NCI-H2171 treated with DMSO at 0.1 percent for 48 hours (cell line): ENCODE measurements around the gene ADCY9.
"Not testable (repeated sequence)": the region's sequence is repeated elsewhere in the genome, so short reads cannot be mapped to it uniquely, and the experiment has no call there.

Experiments
- DNase-seq: peaks from one replicate; lab custom pipeline; 2025; lab: John Stamatoyannopoulos, UW

The ADCY9 gene

DNA sequence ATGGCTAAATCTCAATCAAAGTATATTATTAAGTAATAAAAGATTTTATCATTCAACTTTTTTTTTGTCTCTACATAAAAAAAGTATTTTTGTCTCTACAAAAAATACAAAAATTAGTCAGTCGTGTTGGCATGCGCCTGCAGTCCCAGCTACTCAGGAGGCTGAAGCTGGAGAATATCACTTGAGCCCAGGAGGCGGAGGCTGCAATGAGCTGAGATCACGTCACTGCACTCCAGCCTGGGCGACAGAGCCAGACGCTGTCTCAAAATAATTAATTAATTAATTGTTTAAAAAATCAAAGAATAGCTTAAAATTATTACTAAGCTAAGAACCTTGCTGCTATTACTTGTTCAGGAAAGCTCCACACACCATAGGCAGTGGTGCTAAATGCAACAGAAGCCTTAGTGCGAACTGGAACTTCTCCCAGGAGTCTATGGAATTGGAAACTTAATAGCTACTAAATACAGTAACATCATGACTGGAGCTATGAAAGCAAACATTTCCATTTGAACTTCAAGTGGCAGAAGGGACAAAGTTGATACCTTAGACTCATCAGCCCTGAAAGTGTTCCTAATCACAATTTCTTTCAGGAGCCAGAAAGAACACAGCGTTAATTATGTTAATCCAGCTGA, 22.6 kb downstream of the ADCY9 start:
- peak; percentile 80 for DNase-seq

- DNase-seq = peak; percentile 12
Measured at GRCh38 chr16:4092547-4093265, 23.5 kb downstream of the ADCY9 start.

- DNase-seq = peak; percentile 95
Measured at GRCh38 chr16:4091240-4092012, 24.8 kb downstream of the ADCY9 start.

DNA sequence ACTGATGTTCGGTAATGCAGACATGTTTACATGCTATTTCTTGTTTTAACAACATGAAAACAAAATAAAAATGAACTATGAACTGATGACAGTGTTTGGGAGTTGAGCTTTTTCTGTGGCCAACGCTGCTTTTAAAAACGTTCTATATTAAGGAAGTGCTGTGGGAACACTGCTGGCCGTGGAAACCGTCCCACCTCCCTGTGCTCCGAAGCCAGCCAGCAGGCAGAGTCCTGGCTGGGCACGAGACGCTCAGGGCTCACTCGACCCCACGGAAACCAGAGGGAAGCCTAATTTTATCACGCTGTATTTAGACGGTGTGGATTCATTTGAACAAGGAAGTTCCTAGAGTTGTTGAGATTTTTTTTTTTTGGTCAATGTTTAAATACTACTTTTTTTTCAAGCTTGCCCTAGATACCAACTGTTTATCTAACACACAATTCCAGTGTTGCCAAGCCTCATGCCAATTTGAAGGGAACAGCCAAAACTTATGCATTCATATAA, 25.8 kb downstream of the ADCY9 start:
- no peak for DNase-seq

- peak; percentile 82 for DNase-seq
Measured at GRCh38 chr16:4089811-4090301, 26.4 kb downstream of the ADCY9 start.

- DNase-seq = peak; percentile 33
Measured at GRCh38 chr16:4089251-4089810, 26.9 kb downstream of the ADCY9 start.

DNA sequence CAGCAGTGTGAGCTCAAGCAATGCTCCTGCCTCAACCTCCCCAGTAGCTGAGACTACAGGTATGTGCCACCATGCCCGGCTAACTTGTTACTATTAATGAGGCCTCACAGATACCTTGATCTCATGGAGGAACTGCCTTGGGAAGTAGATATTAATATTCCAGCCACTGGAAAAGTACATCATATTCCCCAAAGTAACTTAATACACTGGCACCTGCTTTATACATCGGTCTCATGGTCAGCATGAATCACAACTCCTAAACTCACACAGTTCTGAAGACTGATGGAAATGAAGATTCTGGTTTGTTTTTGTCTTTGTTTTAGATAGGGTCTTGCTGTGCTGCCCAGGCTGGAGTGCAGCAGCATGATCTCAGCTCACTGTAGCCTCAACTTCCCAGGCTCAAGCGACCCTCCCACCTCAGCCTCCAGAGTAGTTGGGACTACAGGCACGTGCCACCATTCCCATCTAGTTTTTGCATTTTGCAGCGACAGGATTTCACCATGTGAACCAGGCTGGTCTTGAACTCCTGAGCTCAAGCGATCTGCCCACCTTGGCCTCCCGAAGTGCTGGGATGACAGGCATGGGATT, 28.2 kb downstream of the ADCY9 start:
- DNase-seq = no peak

DNA sequence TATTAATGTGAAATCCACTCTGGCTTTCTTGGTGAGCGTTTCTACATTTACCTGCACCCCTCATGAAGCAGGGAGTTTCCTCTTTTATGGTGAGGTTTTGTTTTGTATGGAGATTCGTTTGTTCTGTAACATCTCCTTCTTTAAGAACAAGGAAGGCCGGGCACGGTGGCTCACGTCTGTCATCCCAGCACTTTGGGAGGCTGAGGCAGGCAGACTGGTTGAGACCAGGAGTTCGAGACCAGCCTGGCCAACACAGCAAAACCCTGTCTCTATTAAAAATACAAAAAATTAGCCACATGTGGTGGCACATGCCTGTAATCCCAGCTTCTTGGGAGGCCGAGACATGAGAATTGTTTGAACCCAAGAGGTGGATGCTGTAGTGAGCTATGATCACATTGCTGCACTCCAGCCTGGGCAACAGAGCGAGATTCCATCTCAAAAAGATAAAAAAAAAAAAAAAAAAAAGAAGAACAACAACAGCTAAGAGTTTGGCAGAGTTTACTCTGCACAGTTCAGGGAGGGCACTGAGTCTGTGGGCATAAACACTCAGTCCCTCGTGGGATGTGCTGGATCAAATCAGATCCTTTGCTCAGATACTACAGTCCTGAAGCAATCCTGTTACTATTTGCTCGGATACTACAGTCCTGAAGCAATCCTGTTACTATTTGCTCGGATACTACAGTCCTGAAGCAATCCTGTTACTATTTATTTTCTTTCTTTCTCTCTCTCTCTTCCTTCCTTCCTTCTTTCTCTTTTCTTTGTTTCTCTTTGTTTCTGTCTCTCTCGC, 28.9 kb downstream of the ADCY9 start:
- no peak for DNase-seq

GRCh38 chr16:4086153-4086552, 30.1 kb downstream of the ADCY9 start:
- DNase-seq = no peak

- no peak for DNase-seq
Measured at GRCh38 chr16:4085405-4085970, 30.8 kb downstream of the ADCY9 start.

DNA sequence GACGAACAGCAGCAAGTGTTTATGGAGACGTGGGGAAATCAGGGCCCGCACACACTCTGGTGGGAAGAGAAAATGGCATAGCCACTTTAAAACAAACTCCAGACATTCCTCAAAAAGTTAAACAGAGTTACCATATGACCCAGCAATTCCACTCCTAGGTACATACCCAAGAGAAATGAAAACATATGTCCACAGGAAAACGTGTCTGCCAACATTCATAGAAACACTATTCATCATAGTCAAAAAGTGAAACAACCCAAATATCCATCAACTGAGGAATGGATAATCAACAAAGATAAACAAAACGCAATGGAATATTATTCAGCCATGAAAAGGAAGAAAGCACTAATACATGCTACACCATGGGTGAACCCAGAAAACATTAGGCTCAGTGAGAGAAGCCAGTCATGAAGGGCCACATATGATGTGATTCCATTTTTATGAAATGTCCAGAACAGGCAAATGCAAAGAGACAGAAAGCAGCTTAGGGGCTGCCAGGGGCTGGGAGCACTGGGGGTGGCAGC, 32.8 kb downstream of the ADCY9 start:
- no peak for DNase-seq

- no peak for DNase-seq
Measured at GRCh38 chr16:4082474-4083044, 33.7 kb downstream of the ADCY9 start.

GRCh38 chr16:4081521-4082021, 34.7 kb downstream of the ADCY9 start:
- DNase-seq = peak; percentile 70

DNA sequence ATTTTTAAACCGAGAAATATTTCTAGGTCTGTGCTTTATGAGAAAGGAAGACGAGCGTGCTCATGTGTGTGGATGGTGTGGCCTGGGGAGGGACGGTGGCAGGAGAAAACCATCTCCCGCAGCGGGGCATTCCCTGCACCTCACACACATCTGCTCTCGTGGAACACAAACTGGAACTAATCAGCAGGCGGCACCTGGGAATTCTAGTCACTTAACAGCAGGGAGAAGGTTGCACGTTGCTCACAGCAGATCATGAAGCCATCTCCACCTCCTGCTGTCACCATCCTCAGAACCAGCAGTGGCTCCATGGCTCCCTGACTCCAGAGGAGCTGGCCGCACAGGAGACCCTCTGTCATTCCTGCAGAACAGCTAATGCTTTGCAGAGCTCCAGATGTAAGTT, 35.2 kb downstream of the ADCY9 start:
- DNase-seq = peak; percentile 97

GRCh38 chr16:4077174-4077649, 39.0 kb downstream of the ADCY9 start:
- no peak for DNase-seq

- peak; percentile 78 for DNase-seq
Measured at GRCh38 chr16:4075534-4075933, 40.7 kb downstream of the ADCY9 start.

GRCh38 chr16:4073150-4073549, 43.1 kb downstream of the ADCY9 start:
- not testable (repeated sequence) for DNase-seq

GRCh38 chr16:4071686-4072561, 44.3 kb downstream of the ADCY9 start:
- DNase-seq = no peak

GRCh38 chr16:4070936-4071335, 45.3 kb downstream of the ADCY9 start:
- DNase-seq = no peak
